Retinal pigment epithelial cell (primary cell): ENCODE results near the gene NUDT5.

Source experiments
- DNase-seq: peaks from one replicate; pipeline ENCODE4 v3.0.0-alpha.2; 2010; ENCODE audit warnings: low read depth
- H3K4me3 ChIP-seq: 2 replicates; pipeline ENCODE4 v1.5.1; 2011; ENCODE audit warnings: mild to moderate bottlenecking, low read length, control low read depth, moderate library complexity
- CTCF ChIP-seq: conservative IDR thresholded peaks from 2 replicates; pipeline ENCODE4 v1.5.1; 2011; ENCODE audit warnings: low read depth, low read length, control low read depth, inconsistent platforms

The NUDT5 gene

GRCh38 chr10:12195603-12196506, at the start of gene NUDT5, which contains the start of gene CDC123:
Gene NUDT5 (minus strand): TSS chr10:12195891. CDS start chr10:12186291, 9,600 bp downstream.
Gene CDC123 (plus strand): TSS chr10:12196188. CDS start chr10:12196246, 58 bp downstream.
- H3K4me3 ChIP-seq, result peak within 1 kb of the TSS; percentile 98
- TF ChIP-seq CTCF, result no peak
- DNase-seq, result peak; percentile 69

GRCh38 chr10:12243864-12244620, 48.4 kb upstream of the NUDT5 start:
- TF ChIP-seq CTCF, result no peak
- H3K4me3 ChIP-seq, result no peak overlapping the region
- DNase-seq, result no peak

GRCh38 chr10:12241810-12242529, 46.3 kb upstream of the NUDT5 start:
- TF ChIP-seq CTCF, result no peak
- H3K4me3 ChIP-seq, result no peak overlapping the region
- DNase-seq, result no peak

- no peak for TF ChIP-seq CTCF
- H3K4me3 ChIP-seq, result no peak overlapping the region
- no peak for DNase-seq
Observed at GRCh38 chr10:12238821-12239220, 43.1 kb upstream of the NUDT5 start.

- no peak overlapping the region for H3K4me3 ChIP-seq
- DNase-seq, result no peak
- TF ChIP-seq CTCF, result no peak
Observed at GRCh38 chr10:12237265-12238220, 41.9 kb upstream of the NUDT5 start.

GRCh38 chr10:12235796-12236195, 40.1 kb upstream of the NUDT5 start:
- no peak for DNase-seq
- H3K4me3 ChIP-seq, result no peak overlapping the region
- TF ChIP-seq CTCF, result no peak
